Activated gamma-delta T cell treated with Interleukin-2 at 50 U/mL for 16 hours (primary cell): ENCODE data around the gene SEL1L3.

Experiments used
- DNase-seq: peaks from one replicate; pipeline ENCODE4 v3.0.0-alpha.2; 2020

SEL1L3 gene

DNA sequence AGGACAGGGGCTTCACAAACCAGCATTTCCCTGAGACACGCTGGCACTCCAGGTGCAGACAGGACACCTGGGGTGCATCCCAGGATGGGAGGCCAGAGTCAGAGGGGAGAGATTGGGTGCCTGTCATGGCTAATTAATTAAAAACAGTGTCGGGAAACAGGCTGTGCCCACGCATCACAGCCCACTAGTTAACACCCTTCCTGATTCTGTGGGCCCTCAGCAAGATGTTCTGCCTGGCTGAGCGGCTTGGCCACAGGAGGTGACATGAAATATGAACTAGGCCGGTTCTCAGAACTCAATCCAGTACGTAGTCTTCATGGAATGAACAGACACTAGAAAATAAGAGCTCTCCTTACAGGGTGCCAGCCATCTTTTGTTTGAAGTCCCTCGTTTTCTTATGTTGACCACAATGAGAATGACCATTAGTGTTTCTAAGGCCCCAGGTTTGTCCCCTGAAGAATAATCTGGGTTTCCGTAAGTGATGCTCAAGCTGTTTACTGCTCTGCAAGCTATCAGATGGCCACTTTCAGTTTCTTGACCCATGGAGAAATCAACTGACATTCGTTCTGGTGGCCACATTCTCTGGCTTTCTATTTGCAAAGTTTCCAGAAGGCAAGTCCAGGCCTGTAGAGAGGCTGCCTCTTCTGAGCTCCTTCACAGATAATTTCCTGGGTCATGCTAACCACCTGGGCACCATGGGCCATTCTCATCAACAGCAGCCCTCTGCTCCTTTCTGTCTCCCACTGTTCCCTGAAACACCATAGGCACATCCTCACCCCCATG is 134.9 kb downstream of the SEL1L3 start:
- DNase-seq, result no peak

DNA sequence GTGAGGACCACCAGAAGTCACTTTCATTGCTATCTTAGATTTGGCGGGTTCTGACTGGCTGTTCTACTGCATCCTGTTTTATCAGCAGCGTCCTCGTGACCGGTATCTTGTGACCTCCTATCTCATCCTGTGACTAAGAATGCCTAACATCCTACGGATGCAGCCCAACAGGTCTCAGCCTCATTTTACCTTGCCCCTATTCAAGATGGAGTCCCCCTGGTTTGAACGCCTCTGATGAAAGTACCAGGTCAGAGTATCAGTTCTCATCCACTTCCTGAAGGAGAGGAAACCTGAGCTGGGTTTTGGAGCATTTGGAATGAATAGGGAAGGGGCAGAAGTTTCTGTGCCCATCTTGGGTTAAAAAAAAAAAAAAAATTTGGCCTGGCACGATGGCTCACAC is 136.9 kb downstream of the SEL1L3 start:
- no peak for DNase-seq

DNA sequence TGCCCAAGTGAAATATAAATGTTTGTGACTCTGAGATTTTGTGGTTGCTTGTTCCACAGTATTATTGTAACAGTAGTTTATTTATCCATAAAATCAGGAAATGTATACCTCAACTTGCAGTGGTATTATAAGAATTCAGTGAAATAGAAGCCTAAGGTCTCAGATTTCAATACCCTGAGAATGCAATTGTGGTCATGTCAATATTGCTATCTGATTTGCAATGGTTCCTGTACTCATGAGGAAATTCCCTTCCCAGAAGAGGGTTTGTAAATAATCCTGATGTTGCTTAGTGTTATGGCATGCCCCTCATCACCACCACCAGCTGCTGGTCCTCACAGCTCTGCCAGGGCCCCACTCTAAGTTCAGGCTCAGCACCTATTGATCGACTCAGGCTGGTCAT is 139.4 kb downstream of the SEL1L3 start:
- DNase-seq, result no peak

DNA sequence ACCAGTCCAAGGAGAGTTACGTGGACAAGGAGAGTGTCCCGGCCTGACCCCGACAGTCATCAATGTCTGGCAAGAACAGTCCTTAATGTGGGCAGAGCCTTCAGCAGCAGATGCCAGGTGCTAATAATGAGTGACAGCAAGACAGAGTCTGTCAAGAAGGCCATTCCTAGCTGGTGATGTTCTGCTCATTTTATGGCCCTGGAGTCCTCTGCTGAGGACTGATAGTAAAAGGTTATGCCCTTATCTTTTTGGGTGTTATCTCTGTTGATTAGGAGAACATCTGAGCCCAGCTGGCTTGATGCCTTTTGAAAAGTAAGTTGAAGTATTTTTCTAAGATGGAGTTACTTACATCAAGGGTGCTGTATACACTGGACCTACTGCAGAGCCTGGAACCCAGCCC is 139.8 kb downstream of the SEL1L3 start:
- no peak for DNase-seq

DNA sequence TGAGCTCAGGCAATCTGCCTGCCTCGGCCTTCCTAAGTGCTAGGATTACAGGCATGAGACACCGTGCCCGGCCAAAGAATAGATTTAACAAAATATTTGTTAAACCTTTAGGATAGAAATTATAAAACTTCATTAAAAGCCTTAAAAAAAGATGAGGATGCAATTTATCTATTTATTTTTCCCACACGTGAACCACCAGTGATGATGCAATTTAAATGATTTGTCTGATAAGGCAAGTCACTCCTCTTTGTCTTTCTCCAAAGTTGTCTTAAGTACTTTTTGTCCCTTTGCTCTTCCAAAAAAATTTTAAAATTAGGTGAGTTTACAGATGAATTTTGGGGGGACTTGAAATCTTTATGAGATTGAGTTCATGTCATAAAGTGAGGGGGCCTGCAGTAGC is 149.0 kb downstream of the SEL1L3 start:
- DNase-seq, result no peak

DNA sequence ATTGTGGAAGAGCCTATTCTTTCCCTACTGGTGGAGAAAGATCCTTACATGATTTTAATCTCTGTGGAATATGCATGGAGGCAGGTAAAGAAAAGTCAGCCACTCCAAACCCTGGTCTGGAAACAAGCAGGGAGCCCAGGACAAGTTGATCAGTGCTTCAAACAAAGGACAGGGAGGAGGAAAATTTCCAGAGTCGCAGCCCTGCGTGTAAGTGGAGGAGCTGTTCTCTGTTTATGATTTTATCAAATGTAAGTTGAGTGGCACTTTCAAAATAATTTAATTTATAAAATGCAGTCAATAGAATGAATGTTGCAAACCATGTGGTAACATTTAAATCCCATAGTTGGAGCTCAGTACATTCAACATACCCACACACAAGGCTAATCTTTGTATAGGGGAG is 150.2 kb downstream of the SEL1L3 start:
- no peak for DNase-seq

DNA sequence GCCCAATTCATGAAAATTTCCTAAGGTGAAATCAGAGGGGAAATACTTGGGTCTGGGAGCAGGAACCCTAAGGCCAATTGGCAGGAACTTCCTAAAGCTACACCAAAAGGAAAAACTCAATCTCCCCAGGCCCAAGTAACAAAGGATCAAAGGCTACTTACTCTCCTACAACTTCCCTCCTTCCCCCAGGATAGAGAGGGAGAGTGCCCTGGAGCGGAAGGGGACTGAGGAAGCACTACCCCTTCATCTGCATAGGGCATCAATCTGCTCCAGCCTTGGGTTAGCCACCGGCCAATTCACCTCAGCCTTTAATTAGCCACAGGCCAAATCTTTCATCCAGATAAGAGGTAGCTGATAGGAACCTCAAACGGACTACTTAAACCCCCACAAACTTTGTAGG is 152.2 kb downstream of the SEL1L3 start:
- DNase-seq, result no peak

DNA sequence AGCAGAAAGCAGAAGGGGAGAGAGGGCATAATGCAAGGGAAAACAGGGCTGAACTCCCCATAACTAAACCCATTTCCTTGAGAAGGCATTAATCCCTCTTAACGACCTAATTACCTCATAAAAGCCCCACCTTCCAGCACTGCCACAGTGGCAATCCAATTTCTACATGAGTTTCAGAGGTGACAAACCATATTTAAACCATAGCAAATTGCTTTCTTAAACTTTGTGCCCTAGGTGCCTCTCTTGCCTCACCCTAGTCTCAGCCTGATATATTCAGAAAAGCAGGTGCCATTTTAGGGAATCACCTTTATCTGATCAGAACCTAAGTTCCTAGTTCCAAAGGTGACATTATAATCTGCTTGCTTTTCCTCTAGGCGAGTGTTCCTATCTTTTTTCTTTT is 158.3 kb downstream of the SEL1L3 start:
- DNase-seq, result no peak

DNA sequence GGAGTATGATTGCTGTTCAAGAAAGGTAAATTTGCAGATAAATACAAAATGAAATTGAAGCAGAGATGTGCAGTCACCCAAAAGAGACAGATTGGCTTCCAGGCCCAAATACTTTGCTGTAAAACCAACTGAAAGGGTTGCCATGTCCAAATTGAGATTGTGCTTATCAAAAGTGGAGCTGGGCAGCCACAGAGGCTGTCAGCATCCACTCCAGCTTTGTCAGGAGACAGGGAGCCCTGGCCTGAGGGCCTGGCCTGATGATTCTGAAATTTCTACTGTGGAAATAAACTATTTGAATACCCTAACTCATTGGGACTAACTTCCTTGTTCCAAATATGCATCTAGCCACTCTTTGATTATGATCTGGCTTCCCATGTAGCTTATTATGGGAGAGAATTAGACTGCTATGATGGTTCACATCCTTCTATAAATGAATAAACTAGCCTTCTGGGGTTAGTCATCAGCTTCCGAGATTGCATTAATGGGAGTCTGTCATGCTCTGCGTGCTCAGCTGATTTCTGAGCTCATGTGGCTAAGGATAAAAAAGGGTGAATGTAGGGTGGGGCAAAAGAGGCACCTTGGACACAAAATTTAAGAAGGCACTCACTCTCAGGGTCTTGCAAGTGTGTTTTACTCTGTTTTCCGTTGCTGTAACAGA is 158.9 kb downstream of the SEL1L3 start:
- DNase-seq, result no peak

DNA sequence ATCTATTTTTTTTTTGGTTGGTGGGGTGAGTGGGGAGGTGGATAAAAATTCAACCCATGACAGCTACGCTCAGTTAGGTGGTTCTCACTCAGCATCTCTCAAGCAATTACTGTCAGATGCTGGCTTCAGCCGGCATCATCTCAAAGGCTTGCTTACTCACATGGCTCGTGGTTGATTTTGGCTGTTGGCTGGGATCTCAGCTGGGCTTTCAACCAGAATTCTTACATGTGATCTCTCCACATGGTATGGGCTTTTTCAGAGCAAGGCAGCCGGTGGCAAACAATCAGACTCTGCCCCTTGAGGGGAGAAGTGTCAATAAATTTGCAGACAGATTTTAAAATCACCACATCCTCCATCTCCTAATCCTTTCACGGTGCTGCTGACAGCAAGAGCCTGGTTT is 159.9 kb downstream of the SEL1L3 start:
- no peak for DNase-seq

DNA sequence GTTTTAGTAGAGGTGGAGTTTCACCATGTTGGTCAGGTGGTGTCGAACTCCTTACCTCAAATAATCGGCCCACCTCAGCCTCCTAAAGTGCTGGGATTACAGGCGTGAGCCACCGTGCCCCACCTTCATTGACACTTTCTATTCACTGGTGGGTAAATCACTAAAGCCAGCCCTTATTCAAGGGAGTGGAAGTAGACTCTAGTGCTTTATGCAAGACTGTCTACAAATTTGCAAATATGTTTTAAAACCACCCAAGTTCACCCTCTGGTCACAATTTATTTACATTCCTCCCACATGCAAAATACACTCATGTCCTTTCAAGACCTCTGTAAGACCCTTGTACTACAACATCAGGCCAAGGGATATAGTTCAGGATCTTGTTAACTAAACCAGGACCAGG is 162.1 kb downstream of the SEL1L3 start:
- no peak for DNase-seq

DNA sequence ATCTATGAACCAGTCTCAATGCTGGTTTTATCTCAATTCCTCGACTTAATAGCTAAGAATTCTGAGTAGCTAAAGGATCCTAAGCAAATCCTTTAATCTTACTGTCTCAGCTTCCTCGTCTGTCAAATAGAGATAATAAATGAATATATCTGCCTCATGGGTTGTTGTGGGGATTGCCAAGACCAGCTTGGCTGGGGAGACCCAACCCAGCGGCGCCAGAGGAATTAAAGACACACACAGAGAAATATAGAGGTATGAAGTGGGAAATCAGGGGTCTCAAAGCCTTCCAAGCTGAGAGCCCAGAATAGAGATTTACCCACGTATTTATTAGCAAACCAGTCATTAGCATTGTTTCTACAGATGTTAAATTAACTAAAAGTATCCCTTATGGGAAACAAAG is 165.3 kb downstream of the SEL1L3 start:
- DNase-seq, result no peak
